Fibroblast of skin of abdomen (primary cell): ENCODE measurements around the gene TCHH.
"Not testable (repeated sequence)": the region's sequence is repeated elsewhere in the genome, so short reads cannot be mapped to it uniquely, and the experiment has no call there.

ENCODE experiments used
- DNase-seq: peaks from one replicate; pipeline ENCODE4 v3.0.0-alpha.2; 2013

TCHH gene

DNA sequence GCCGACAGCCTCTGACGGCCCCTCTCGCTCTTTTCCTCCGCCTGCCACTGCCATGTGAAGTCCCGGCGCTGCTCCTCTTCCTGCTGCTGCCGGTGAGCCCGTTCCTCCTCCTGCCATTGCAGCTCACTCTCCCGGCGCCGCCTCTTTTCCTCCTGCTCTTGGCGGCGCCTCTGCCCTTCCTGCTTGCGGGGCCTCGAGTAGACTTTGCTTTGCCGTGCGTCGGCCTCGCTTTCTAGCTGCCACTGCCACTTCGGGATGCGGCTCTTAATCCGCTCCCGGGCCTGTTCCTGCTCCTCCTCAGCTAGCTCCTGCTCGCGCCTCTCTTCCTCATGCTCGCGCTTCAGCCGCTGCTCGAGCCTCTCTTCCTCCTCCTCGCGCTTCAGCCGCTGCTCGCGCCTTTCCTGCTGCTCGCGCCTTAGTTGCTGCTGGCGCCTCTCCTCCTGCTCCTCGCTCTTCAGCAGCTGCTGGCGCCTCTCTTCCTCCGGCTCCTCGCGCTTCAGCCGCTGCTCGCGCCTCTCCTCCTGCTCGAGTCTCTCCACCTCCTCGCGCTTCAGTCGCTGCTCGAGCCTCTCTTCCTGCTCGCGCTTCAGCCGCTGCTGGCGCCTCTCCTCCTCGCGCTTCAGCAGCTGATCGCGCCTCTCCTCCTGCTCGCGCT, 4.3 kb downstream of the TCHH start:
- DNase-seq = peak; percentile 47

DNA sequence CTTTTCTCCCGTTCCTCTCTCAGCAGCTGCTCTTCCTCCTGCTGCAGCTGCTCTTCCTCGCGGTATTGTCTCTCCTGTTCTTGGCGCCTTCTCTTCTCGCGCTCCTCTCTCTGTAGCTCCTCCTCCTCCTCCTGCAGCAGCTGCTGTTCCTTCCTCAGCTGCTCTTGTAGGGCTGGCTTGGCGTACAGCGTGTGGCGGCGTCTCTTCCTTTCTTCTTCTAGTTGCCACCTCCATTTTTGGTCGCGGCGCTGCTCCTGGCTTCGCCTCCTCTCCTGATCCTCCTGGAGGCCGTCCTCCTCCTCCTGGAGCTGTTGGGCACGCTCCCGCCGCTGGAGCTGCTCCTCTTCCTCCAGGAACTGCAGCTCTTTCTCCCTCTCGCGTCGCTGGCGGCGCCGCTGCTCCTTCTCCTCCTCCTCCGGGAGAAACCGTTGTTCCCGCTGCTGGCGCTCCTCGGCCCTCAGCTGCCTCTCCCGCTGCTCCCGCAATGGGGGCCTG, 4.8 kb downstream of the TCHH start:
- DNase-seq = peak; percentile 55

DNA sequence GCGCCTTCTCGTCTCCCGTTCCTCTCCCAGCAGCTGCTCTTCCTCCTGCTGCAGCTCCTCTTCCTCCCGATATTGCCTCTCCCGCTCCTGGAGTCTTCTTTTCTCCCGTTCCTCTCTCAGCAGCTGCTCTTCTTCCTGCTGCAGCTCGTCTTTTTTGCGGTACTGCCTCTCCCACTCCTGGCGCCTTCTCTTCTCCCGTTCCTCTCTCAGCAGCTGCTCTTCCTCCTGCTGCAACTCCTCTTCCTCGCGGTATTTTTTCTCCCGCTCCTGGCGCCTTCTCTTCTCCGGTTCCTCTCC, 5.3 kb downstream of the TCHH start:
- DNase-seq = peak; percentile 1

DNA sequence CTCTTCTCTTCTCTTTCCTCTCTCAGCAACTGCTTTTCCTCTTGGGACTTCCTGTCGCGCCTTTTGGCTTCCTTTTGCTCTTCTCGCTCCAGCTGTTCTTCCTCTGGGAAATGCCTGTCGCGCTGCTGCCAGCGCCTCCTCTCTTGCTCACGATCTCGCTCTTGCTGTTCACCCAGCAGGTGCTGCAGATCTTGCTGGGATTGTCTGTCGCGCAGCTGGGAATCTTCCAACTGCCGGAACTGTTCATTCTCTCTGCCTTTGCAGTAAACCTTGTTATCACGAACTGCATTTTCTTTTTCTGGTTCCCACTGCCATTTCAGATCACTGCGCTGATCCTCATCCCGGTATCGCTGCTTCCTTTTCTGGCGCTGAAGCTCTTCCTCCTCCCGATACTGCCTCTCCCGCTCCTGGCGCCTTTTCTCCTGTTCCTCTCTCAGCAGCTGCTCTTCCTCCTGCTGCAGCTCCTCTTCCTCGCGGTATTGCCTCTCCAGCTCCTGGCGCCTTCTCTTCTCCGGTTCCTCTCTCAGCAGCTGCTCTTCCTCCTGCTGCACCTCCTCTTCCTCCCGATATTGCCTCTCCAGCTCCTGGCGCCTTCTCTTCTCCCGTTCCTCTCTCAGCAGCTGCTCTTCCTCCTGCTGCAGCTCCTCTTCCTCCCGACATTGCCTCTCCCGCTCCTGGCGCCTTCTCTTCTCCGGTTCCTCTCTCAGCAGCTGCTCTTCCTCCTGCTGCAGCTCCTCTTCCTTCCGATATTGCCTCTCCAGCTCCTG, 5.8 kb downstream of the TCHH start:
- DNase-seq = peak; percentile 1

DNA sequence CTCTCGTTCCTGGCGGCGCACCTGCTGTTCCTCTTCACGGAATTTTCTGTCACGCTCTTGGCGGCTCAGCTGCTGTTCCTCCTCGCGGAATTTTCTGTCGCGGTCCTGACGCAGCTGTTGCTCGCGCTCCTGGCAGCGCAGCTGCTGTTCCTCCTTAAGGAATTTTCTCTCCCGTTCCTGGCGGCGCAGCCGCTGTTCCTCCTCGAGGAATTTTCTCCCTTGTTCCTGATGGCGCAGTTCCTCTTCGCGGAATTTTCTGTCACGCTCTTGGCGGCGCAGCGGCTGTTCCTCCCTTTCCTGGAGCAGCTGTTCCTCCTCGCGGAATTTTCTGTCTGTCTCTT, 6.4 kb downstream of the TCHH start:
- DNase-seq = peak; percentile 1

DNA sequence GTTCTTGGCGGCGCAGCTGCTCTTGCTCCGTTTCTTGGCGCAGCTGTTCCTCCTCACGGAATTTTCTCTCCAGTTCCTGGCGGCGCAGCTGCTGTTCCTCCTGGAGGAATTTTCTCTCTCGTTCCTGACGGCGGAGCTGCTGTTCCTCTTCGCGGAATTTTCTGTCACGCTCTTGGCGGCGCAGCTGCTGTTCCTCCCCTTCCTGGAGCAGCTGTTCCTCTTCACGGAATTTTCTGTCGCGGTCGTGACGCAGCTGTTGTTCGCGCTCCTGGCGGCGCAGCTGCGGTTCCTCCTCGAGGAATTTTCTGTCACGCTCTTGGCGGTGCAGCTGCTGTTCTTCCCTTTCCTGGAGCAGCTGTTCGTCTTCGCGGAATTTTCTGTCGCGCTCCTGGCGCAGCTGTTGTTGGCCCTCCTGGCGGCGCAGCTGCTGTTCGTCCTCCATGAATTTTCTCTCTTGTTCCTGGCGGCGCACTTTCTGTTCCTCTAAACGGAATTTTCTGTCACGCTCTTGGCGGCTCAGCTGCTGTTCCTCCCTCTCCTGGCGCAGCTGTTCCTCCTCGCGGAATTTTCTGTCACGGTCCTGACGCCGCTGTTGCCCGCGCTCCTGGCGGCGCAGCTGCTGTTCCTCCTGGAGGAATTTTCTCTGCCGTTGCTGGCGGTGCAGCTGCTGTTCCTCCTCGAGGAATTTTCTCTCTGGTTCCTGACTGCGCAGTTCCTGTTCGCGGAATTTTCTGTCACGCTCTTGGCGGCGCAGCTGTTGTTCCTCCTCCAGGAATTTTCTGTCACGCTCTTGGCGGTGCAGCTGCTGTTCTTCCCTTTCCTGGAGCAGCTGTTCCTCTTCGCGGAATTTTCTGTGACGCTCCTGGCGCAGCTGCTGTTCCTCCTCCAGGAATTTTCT, 7.0 kb downstream of the TCHH start:
- peak; percentile 47 for DNase-seq

DNA sequence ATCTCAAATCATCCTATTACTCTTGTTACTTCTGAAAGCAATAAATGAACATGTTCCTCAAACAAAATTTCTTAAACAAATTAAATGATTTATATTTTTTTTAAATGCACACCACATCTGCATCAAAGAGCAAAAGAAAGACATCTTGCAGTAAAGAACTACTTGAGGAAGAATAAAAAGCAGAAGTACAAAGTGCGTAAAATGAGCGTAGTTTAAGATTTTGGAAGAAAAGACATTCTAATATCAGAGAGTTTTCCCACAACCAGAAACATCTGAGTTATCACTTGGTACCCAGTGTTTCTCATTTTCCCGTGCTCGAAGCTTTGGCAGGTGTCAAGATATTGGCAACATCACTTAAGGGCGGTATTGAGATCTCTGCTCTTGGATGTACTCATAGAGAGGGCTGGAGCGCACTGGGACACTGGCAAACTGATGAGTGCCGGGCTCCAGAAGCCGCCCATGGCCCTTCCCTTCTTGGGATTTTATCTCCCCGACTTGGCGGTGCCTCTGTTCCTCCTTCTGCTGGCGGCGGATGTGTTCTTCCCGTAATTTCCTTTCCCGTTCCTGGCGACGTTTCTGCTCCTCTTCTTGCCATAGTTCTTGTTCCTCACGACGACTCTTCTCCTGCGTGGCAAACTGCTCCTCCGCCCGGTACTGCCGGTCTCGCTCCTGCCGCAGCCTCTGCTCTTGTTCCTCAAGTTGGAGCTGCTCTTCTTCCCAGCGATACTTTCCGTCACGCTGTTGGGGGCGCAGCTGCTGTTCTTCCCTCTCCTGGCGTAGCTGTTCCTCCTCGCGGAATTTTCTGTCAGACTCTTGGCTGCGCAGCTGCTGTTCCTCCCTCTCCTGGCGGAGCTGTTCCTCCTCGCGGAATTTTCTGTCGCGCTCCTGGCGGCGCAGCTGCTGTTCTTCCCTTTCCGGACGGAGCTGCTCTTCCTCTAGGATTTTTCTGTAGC, 7.9 kb downstream of the TCHH start:
- no peak for DNase-seq

DNA sequence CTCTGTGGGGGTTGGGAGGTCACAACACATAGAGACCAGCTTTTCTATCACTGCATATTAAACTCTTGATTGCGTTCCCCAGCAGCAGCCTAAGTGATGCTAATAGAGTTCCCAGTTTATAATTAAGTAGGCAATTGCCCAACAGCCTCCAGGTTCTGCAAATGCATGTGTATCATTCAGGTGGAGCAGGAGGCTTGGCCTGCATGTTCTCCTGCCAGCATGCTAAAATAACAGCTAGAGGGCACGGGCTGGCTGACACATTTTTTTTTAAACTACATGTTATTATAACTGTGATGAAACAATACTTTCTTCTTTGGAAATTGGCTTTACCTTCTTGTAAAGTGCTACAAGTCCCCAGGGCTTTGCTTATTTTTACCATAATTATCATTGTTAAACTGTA, 10.4 kb downstream of the TCHH start:
- no peak for DNase-seq

DNA sequence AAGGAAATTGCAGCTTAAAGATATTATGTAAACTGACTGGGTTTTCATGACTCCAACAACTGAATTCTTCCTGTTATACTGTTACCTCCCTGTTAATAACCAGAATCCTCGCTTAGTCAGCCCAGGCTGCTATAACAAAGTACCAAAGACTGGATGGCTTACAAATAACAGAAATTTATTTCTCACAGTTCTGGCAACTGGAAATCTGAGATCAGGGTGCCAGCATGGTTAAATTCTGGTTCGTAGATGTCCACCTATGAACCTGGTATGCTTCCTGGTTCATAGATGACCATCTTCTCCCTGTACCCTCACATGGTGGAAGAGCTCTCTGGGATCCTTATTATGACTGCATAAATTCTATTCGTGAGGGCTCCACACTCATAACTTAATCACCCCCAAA, 18.3 kb downstream of the TCHH start:
- DNase-seq = no peak

DNA sequence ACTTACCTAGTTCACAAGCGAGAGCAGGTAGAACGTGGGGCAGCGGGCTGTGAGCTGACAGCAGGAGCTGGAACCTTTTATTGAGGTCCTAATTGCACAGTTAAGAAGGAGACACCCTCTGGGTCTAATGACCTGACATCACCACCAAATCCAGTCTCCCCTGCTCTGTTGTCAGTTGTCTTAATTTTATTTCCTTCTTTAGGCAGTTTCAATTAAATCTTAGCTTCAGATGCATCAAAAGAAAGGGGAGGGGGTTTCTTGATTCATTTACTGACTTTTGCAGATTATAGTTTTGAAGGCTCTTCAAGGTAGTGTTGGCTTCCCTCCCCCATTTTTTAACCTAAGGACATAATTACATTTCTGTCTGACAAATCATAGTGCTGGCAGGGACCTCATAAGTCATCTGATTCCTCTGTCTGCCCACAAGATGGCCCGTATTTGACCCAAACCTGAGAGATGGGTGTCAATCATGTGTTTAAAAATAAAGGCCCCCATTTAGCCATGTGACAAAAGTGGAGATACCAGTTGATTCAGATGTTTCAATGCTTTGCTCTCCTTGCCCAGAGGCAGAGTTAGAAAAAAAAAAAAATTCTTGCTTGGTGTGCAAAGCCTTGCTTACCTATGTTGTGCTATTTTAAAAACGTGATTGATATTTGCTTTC, 26.1 kb downstream of the TCHH start, which contains the start of gene TCHHL1:
TCHHL1 (minus strand) TSS at position 51 of the 661 bp plus-strand sequence. CDS start 921 bp downstream, outside the sequence.
- DNase-seq = no peak

DNA sequence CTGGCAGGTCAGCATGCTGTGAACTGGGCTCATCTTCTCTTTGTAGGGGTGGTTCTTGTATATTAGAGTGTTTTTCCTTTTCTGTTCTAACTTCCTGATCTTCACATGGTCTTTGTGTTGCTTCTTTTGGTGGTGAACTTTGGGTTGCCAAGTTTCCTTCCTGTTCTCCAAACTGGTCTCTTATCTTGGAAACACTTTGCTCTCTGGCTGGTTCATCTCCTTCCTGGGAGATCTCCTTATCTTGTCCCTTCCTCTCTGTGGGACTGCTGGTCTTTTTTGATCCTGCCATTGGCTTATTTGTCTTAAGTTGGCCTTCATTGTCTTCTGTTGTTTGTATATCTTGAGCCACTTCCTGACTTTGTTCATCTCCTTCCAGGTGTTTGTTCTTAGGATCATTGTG, 28.5 kb downstream of the TCHH start:
- no peak for DNase-seq

DNA sequence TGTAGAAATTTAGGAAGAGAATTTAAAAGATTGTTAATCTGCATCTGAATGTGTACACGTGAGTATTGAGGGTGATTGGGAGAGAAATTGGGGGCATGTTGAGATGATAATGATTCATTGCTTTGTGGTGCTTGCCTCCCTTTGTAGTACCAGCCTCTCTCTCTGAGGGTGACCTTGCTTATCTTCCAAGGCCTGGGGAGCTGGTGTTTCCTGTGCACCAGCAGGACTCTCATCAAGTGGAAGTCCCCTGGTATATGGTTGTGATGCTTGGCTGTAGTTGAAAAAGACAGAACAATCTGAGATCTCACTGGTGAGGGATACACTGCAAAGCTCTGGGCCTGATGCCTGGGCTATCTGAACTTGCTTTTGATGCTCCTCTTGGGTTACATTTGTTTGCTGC, 30.4 kb downstream of the TCHH start:
- DNase-seq = no peak

DNA sequence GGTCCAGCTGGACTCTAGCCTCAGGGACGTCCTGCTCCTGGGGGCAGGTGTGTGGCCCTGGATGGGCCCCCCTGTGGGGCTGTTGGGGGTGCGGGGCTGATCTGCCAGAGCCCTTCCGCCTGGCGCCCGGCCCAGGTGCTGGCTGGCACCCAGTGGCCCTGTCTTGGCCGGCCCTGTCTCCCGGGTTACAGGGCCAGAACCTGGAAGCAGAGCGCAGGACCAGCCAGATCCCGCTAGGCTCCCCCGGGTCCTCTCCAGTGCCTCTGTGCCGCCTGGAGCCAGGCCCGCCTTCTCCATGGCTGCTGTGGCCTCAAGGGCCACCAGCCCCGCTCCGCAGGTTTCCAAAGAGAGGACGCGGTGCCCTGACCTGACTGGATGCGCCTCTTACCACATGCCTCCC, 34.2 kb downstream of the TCHH start:
- not testable (repeated sequence) for DNase-seq

DNA sequence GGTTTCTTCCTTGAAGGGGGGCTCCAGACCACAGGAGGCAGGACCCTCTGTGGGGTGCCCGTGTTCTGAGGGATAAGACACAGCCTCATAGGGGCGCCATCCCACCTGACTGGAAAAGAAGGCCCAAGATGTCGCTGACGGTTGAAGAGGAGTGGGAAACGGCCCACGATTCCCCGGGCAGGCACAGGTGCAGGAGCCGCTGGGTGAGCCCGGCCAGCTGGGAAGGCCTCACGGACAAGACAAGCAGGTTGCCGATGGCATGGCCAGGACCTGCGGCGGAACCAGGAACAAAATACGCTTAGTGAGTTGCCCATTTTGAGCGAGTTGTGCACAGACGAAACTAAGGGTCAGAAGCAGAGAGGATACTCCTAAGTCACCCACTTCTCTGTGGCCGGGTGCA, 34.8 kb downstream of the TCHH start:
- not testable (repeated sequence) for DNase-seq

DNA sequence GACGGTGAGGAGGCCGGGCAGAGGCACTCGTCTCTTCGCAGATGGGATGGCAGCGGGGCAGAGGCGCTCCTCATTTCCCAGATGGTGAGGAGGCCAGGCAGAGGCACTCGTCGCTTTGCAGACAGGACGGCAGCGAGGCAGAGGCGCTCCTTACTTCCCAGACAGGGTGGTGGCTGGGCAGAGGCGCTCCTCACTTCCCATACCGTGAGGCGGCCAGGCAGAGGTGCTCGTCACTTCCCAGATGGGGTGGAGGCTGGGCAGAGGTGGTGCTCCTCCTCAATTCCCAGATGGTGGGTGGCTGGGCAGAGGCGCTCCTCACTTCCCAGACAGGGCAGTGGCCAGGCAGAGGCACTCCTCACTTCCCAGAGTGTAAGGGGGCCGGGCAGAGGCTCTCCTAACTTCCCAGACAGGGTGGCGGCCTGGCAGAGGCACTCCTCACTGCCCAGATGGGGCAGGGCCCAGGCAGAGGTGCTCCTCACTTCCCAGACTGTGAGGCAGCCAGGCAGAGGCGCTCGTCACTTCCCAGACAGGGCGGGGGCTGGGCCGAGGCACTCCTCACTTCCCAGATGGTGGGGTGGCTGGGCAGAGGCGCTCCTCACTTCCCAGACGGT, 36.3 kb downstream of the TCHH start:
- DNase-seq = no peak

DNA sequence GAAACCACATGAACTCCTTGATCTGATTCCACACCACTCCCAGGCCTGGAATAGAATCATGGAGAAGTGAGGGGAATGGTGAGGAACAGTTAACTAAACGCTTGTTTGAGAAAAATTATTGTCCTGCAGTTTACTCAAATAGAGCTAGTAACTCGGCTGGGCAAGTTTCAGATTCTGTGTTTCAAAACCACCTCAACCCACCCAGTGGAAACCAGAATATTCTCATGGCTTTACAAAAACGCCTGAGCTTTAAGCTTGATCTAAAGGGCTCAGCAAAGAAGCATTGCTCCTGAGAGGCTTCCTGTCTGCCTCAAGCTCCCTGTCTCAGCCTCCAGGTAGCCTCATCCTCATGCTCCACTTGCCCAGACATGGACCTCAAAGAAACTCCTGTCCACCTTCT, 42.9 kb downstream of the TCHH start:
- DNase-seq = no peak

DNA sequence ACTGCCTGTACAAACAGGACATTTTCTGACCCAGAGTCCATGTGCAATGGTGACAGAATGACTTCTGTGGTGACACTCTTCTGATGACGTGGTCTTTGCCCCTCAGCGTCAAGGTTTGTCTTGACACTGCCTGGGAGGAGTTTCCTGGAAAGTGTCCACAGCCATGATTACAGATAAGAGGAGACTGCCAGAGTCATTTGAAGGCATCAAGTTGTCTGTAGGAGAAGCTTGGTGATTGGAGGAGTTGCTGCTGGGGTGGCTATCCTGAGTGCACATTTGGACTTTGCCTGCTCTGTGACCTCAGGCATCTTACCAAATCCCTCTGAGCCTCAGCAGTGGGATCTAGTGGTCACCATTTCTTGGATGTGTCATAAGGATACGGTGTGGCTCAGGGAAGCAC, 44.1 kb downstream of the TCHH start:
- no peak for DNase-seq

DNA sequence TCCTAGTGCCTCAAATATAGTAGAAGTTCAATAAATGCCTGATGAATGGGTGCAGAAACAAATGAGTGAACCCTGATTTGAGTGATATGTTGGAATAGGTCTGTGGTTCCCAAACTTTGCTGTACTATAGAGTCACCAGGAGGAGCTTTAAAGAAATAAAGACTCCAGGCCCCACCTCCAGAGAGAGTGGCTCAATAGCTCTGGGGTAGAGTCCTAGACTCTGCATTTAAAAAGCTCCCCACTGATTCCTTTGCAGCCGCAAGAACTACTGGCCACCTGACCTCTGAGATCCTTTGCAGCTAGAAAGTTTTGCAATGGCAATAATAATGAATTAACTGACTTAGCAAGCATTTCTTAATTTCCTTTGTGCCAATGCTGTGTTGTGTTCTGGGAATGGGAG, 47.3 kb downstream of the TCHH start:
- no peak for DNase-seq

DNA sequence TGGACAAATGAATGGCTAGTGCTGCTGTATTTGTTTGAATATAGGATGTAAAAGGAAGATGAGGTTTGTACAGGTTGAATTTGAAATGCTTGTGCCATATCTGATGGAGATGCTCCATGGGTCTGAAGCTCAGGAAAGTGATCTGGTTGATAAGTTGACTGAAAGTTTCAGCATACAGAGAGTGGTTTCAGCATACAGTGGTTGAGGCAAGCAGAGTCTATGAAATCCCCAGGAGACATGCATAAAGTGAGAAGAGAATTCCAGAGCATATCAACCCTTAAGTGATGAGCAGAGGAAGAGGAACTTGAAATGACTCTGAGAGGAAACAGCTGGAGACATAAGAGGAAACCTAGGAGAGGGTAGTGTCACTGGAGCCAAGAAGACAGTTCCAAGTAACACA, 48.1 kb downstream of the TCHH start:
- DNase-seq = no peak

DNA sequence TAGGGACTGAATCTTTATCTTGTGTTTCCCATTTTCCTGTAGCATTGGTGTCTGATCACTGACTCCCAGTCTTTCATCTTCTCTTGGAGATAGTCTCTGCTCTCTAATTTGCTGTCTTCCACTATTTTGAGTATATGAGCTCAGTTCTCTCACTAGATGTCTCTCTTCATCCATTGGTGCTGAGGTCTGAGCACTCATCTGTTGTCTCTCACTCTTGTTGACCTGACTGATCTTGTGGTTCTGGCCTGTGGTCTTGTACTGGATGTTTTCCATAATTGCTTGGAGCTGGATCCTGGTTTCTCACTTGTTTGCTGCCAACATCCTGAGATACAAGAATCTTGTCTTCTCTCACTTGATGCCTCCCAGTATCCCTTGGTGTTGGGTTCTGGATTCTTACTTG, 53.3 kb downstream of the TCHH start:
- no peak for DNase-seq
